Panc1 (cell line): Measurements from ENCODE around the gene PADI3. TPM values are rescaled to one million over a fixed set of nuclear protein-coding genes. Genes with fewer than 3 reads are reported as not detected.
A peak's percentile ranks its signal among the peaks of the same experiment; 100 is the strongest.

ENCODE experiments used
- ATAC-seq: fragments of 200-7000 bp; cut with Tn5 transposase; 2 replicates; pipeline ENCODE4 v1.9.1; 2020; ENCODE audit warnings: mild to moderate bottlenecking, moderate library complexity
- BruUV-seq: library from RNA; stranded (reverse); fragments of 400-500 nt; replicated peaks from 2 replicates; lab custom pipeline; 2021; lab: Mats Ljungman, UMichigan
- CTCF ChIA-PET: fragments of 300-600 bp; sonication (Branson Sonifier 250); formaldehyde crosslinking; loops from one replicate; lab custom pipeline; 2022; ENCODE audit warnings: antibody characterized with exemption; lab: Charles Lee
- POLR2A ChIA-PET: fragments of 300-600 bp; sonication (Branson Sonifier 250); formaldehyde crosslinking; loops from one replicate; lab custom pipeline; 2022; ENCODE audit warnings: antibody characterized with exemption; lab: Charles Lee
- DNase-seq: peaks from one replicate; pipeline ENCODE4 v3.0.0-alpha.2; 2010; ENCODE audit warnings: low read depth, low spot score
- H3K27ac ChIP-seq: 2 replicates; pipeline ENCODE4 v1.5.1; 2011; ENCODE audit warnings: mild to moderate bottlenecking, low read length, inconsistent platforms
- H3K27me3 ChIP-seq: fragments of 200-500 bp; sonication (Bioruptor generic); 2 replicates; pipeline ENCODE4 v1.6.0; 2014; ENCODE audit warnings: low read length, inconsistent platforms; ENCODE audit not compliant: control insufficient read depth, insufficient read depth
- H3K36me3 ChIP-seq: fragments of 200-500 bp; sonication (Bioruptor generic); 2 replicates; pipeline ENCODE4 v1.5.1; 2014; ENCODE audit warnings: inconsistent platforms, mild to moderate bottlenecking, low read length, moderate library complexity; ENCODE audit not compliant: control insufficient read depth, insufficient read depth
- H3K4me1 ChIP-seq: 2 replicates; pipeline ENCODE4 v1.5.1; 2011; ENCODE audit warnings: inconsistent platforms, mild to moderate bottlenecking, low read length, moderate library complexity; ENCODE audit not compliant: control insufficient read depth, insufficient read depth
- H3K4me3 ChIP-seq, 2 experiments: 2 replicates each; pipeline ENCODE4 v1.5.1; 2011 to 2012; ENCODE audit warnings: low read depth in 2 of 2, low read length in 2 of 2, mild to moderate bottlenecking in 2 of 2, inconsistent platforms in 1 of 2, moderate library complexity in 1 of 2
- H3K9me3 ChIP-seq: fragments of 200-500 bp; sonication (Bioruptor generic); 2 replicates; pipeline ENCODE4 v1.5.1; 2014; ENCODE audit warnings: low read depth, mild to moderate bottlenecking, inconsistent platforms, low read length, moderate library complexity; ENCODE audit not compliant: control insufficient read depth, insufficient read depth
- POLR2AphosphoS5 ChIP-seq: IDR thresholded peaks from 2 replicates; pipeline ENCODE4 v1.6.1; 2012; ENCODE audit warnings: mild to moderate bottlenecking, low read depth, low read length, moderate library complexity
- SIN3A ChIP-seq: IDR thresholded peaks from 2 replicates; pipeline ENCODE4 v1.6.1; 2012; ENCODE audit warnings: low read depth, mild to moderate bottlenecking, low read length, moderate library complexity, borderline replicate concordance; ENCODE audit not compliant: insufficient read depth
- TCF7L2 ChIP-seq: IDR thresholded peaks from 2 replicates; pipeline ENCODE4 v1.6.1; 2011; ENCODE audit warnings: mild to moderate bottlenecking, low read depth, low read length, inconsistent platforms
- in situ Hi-C: cut with HindIII; loops from 2 replicates; pipeline ENCODE4 v1.10.0; 2016; ENCODE audit warnings: low sequenced_read_pairs, low pct_unique_long_range_greater_than_20kb
- intact Hi-C: fragments of 100-400 bp; cut with micrococcal nuclease; formaldehyde crosslinking; loops from one replicate; pipeline ENCODE4 v1.10.0; 2022; ENCODE audit not compliant: unreplicated experiment
- total RNA-seq: library from RNA; stranded (reverse); gene quantifications from one replicate; pipeline ENCODE4 v1.2.1, GENCODE V29; 2021; ENCODE audit not compliant: unreplicated experiment
- TF ChIP-seq, protein P1 (sequence below): fragments of 450-650 bp; IDR thresholded peaks from 2 replicates; pipeline ENCODE4 v1.5.1; 2017; ENCODE audit warnings: mild to moderate bottlenecking
- TF ChIP-seq, protein P2 (sequence below), 2 experiments: IDR thresholded peaks; 2 replicates each; pipeline ENCODE4 v1.6.1; 2011 to 2012; ENCODE audit warnings: low read depth in 2 of 2, control low read depth in 1 of 2, low read length in 1 of 2, mild to moderate bottlenecking in 1 of 2, moderate library complexity in 1 of 2; ENCODE audit not compliant: insufficient read depth in 1 of 2

PADI3 gene
- total RNA-seq, 1 experiment from 2014 or later = 3.4 TPM

DNA sequence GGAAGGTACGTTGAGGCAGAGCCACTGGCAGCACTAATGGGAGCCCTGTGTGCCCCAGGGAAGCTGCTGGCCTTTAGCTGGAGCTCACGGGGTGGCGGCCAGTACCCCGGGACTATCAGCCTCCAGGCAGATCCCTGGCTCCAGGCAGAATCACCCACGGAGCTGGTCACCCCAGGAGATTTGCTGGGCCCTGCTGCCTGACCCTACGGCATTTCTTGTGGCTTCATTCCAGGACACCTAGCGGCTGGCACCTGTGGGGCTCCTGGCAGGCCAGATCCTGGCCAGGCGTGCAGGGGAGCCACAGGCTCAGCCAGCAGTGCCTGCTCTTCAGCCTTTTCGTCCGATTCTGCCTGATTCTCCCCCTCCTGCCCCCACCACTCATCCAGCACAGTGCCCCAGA, 36.9 kb upstream of the PADI3 start:
- CTCF ChIA-PET = no interaction called here
- H3K27ac ChIP-seq = peak overlapping the region; percentile 93
- POLR2A ChIA-PET = interaction anchor here (1.4 kb wide), 1 partner anchor 21 kb away, joined by 3 read pairs; no protein-coding TSS in a partner anchor
- TF ChIP-seq, protein P1, sequence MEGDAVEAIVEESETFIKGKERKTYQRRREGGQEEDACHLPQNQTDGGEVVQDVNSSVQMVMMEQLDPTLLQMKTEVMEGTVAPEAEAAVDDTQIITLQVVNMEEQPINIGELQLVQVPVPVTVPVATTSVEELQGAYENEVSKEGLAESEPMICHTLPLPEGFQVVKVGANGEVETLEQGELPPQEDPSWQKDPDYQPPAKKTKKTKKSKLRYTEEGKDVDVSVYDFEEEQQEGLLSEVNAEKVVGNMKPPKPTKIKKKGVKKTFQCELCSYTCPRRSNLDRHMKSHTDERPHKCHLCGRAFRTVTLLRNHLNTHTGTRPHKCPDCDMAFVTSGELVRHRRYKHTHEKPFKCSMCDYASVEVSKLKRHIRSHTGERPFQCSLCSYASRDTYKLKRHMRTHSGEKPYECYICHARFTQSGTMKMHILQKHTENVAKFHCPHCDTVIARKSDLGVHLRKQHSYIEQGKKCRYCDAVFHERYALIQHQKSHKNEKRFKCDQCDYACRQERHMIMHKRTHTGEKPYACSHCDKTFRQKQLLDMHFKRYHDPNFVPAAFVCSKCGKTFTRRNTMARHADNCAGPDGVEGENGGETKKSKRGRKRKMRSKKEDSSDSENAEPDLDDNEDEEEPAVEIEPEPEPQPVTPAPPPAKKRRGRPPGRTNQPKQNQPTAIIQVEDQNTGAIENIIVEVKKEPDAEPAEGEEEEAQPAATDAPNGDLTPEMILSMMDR = no peak
- no peak for TF ChIP-seq SIN3A
- no peak for TF ChIP-seq TCF7L2
- TF ChIP-seq POLR2AphosphoS5 = no peak
- TF ChIP-seq, protein P2, sequence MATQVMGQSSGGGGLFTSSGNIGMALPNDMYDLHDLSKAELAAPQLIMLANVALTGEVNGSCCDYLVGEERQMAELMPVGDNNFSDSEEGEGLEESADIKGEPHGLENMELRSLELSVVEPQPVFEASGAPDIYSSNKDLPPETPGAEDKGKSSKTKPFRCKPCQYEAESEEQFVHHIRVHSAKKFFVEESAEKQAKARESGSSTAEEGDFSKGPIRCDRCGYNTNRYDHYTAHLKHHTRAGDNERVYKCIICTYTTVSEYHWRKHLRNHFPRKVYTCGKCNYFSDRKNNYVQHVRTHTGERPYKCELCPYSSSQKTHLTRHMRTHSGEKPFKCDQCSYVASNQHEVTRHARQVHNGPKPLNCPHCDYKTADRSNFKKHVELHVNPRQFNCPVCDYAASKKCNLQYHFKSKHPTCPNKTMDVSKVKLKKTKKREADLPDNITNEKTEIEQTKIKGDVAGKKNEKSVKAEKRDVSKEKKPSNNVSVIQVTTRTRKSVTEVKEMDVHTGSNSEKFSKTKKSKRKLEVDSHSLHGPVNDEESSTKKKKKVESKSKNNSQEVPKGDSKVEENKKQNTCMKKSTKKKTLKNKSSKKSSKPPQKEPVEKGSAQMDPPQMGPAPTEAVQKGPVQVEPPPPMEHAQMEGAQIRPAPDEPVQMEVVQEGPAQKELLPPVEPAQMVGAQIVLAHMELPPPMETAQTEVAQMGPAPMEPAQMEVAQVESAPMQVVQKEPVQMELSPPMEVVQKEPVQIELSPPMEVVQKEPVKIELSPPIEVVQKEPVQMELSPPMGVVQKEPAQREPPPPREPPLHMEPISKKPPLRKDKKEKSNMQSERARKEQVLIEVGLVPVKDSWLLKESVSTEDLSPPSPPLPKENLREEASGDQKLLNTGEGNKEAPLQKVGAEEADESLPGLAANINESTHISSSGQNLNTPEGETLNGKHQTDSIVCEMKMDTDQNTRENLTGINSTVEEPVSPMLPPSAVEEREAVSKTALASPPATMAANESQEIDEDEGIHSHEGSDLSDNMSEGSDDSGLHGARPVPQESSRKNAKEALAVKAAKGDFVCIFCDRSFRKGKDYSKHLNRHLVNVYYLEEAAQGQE (IDR thresholded peaks at IDR 0.05; ENCODE audit: insufficient read depth in 1 of 2, low read depth in 2 of 2, low read length in 1 of 2) = no peak
- in situ Hi-C loops (no loop called here), intact Hi-C loops (no loop called here)
- no peak overlapping the region for H3K4me3 ChIP-seq
- no peaks in the 10 kb centered on the region for H3K36me3 ChIP-seq
- no peaks in the 10 kb centered on the region for H3K9me3 ChIP-seq
- BruUV-seq = no TSS peak
- peaks cover 50% of the 10 kb centered on the region for H3K4me1 ChIP-seq
- DNase-seq = no peak
- H3K27me3 ChIP-seq = no peaks in the 10 kb centered on the region
- peak; percentile 62 for ATAC-seq

DNA sequence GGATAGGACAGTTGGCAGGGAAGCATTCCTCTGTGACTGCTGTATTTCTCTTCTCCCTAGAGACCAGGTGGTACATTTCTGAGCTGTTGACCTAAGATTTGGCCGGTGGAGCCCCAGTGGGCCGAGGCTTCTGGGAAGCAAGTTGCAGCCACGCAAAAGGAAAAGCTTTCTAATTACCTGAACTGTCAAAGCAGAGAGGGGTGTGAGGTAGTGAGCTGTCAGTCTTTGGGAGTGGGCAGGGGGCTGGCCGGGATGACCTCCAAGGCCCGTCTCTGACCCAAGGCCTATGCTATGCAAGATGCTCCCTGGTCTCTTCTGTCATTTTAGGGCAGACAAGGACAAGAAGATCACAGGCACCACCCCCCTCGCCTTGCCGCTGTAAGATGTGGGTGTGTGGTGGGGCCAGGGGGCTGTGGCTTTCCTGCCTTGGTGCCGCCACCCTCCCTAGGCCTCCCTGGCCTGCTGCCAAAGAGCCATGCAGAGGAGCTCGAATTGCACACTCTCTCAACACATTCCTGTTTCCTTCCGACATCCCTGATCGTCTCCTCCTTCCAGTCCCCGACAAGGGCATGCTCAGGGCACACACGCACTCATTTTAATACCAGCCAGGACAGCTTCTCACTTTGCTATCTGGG, 36.3 kb upstream of the PADI3 start:
- Histone ChIP-seq H3K36me3 (no peaks in the 10 kb centered on the region), H3K9me3 (no peaks in the 10 kb centered on the region), H3K4me1 (peaks cover 44% of the 10 kb centered on the region), H3K27ac (peak overlapping the region; percentile 93), H3K27me3 (no peaks in the 10 kb centered on the region), H3K4me3 (no peak overlapping the region)
- intact Hi-C loops (no loop called here), in situ Hi-C loops (no loop called here)
- no TSS peak for BruUV-seq
- TF ChIP-seq, protein P2 (IDR thresholded peaks at IDR 0.05; ENCODE audit: insufficient read depth in 1 of 2, low read depth in 2 of 2, low read length in 1 of 2) = no peak
- no peak for TF ChIP-seq POLR2AphosphoS5
- TF ChIP-seq TCF7L2 = no peak
- no peak for TF ChIP-seq SIN3A
- TF ChIP-seq, protein P1 = no peak
- ChIA-PET POLR2A (interaction anchor here (1.4 kb wide), 1 partner anchor 20 kb away, joined by 3 read pairs; no protein-coding TSS in a partner anchor), CTCF (no interaction called here)
- no peak for ATAC-seq
- no peak for DNase-seq
